Muscle of back (tissue), 13 donors: ENCODE results near the gene DKK2. TPM values are rescaled to one million over a fixed set of nuclear protein-coding genes. Genes with fewer than 3 reads are reported as not detected.

Source experiments
- DNase-seq, 3 donors: peaks; one replicate each; pipeline versions ENCODE4 v3.0.0 to v3.0.0-alpha.2; 2013
- long read RNA-seq, 9 donors: transcript quantifications; one replicate each; lab custom pipeline, GENCODE V29; 2026
- polyA plus RNA-seq, 10 donors: library from polyadenylated mRNA; unstranded; fragments of 120-200 nt; gene quantifications; one replicate each; pipeline ENCODE4 v1.2.1, GENCODE V29; 2013; ENCODE audit not compliant: insufficient read length in 10 of 10

DKK2 gene, protein sequence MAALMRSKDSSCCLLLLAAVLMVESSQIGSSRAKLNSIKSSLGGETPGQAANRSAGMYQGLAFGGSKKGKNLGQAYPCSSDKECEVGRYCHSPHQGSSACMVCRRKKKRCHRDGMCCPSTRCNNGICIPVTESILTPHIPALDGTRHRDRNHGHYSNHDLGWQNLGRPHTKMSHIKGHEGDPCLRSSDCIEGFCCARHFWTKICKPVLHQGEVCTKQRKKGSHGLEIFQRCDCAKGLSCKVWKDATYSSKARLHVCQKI
- 10 to 100 TPM; 14.1 to 52.9 (median 20.8) TPM for polyA plus RNA-seq
- long read RNA-seq, donor 1, partial matches to known transcripts = 0 of 2 reads
- long read RNA-seq, donor 1, other reads (novel, unspliced or antisense) = 0 of 2 reads
- long read RNA-seq, donor 2, partial matches to known transcripts = 0 of 1 reads
- long read RNA-seq, donor 2, other reads (novel, unspliced or antisense) = 0 of 1 reads
- long read RNA-seq, donor 3 = 0 reads
- long read RNA-seq, donor 4, partial matches to known transcripts = 0 of 4 reads
- long read RNA-seq, donor 4, other reads (novel, unspliced or antisense) = 0 of 4 reads
- long read RNA-seq, donor 5, partial matches to known transcripts = 0 of 3 reads
- long read RNA-seq, donor 5, other reads (novel, unspliced or antisense) = 0 of 3 reads
- long read RNA-seq, donor 6, partial matches to known transcripts = 0 of 5 reads
- long read RNA-seq, donor 6, other reads (novel, unspliced or antisense) = 0 of 5 reads
- long read RNA-seq, donor 7, partial matches to known transcripts = 0 of 4 reads
- long read RNA-seq, donor 7, other reads (novel, unspliced or antisense) = 0 of 4 reads
- long read RNA-seq, donor 8, transcript DKK2-201 (4 exons, 3,638 nt) = major isoform, 11 of 11 reads
- long read RNA-seq, donor 8, partial matches to known transcripts = 0 of 11 reads
- long read RNA-seq, donor 8, other reads (novel, unspliced or antisense) = 0 of 11 reads
- long read RNA-seq, donor 9 = 0 reads

DNA sequence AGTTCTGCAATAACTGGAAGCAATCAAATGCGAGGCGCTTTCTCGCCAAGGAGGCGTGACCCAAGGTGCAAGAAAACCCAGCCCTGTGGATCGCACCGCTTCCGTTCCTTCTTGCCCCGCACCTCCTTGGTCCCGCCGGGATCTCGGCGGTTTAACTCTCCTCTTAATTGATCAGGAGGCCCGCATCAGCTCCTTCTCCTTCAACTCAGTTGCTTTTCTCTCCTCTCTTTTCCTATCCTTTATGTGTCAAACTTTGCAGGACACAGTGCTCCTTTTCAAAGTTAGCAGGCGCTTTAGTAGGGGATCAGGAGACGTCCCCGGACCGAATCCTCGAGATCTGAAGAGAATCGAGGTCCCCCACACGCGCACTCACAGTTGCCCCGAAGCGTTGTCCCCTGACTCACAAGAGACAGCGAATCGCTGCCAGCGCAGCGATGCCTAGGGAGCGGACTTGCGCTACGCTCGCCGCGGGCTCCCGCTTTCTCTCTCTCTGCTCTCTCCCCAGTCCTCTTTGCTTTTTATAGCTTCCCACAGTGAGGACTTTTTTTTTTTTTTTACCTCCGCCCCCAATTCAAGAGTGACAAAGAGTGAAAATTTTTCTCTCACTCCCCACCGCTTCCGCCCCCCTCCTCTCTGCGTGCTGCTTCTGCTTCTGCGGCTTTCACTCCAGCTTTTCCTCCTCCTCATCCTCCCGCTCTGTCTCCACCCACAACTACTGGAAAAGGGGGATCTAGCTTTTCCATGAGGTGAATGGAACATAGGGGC lies at the start of gene DKK2:
DKK2 (minus strand) TSS at position 495 of the 765 bp plus-strand sequence. CDS start 722 bp downstream, outside the sequence.
- DNase-seq = peak; percentile 49 to 90 (median 67)

DNA sequence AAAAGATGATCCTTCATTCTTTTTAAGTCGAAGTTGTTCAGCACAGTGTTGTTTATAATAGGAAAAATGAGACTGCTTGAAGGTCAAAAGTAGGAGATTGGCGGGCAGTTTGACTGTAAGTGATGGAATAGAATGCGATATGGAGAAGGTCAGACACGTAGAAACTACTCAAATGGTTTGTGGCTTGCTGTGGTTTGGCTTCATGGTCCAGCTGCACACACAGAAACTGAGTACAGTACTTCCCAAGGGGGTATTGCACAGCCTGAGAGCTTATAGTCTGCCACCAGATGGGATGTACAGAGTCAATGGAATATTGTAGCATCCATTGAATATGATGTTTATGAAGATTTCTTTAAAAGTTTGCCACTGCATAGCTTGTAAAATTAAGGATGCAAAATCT lies 41.1 kb upstream of the DKK2 start:
- DNase-seq = no peak

DNA sequence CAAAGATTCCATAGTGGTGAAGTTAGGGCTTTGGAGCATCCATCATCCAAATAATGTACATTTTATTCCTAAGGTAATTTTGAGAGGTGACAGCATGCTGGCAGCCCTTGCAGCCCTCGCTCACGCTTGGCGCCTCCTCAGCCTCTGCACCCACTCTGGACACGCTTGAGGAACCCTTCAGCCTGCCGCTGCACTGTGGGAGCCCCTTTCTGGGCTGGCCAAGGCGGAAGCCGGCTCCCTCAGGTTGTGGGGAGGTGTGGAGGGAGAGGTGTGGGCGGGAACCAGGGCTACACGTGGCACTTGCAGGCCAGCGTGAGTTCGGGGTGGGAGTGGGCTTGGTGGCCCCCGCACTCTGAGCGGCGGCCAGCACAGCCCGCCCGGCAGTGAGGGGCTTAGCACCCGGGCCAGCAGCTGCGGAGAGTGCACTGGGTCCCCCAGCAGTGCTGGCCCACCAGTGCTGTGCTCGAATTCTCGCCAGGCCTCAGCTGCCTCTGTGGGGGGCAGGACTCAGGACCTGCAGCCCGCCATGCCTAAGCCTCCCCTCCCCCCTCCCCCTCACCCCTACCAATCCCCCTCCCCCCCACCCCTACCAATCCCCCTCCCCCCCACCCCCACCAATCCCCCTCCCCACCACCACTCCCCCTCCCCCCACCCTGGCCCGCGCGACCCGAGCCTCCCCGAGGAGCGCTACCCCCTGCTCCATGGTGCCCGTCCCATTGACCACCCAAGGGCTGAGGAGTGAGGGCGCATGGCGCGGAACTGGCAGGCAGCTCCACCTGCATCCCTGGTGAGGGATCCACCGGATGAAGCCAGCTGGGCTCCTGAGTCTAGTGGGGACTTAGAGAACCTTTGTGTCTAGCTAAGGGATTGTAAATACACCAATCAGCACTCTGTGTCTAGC lies 37.0 kb upstream of the DKK2 start:
- DNase-seq = no peak

DNA sequence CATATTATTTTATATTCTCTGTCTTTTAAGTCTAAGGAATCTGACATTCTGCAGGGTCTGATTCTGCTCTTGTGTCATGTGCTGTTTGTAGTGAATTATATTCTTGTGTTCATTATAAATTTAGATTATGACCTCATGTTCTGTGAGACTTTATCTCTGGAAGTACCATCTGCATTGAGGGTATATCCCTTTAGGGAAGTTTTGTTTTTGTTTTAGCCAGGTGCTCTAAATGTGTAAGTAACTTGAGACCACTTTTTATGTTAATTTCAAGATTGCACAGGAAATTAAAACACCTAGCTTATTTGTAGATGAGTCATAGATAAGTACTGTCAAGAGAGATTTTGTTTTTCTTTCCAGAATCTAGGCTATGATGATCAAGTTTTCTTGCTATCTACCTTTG lies 35.0 kb upstream of the DKK2 start:
- DNase-seq = no peak

DNA sequence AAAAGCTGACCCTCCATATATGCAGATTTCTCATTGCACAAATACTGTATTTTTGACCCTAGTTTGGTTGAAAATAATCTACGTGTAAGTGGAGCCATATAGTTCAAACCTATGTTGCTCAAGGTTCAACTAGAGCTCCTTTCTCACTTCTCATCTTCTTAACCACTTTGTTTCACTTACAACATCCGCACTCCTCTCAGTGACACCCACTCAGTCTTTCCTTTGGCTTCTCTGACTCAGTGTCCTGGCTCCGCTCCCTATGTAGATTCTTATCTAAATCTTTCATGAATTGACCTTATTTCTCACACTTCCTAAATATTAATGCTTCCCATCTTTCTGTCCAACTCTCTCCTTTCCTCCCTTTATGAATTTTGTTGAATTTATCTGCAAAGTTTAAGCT lies 32.9 kb upstream of the DKK2 start:
- peak in 1 of 3 donors; percentile 11 for DNase-seq

DNA sequence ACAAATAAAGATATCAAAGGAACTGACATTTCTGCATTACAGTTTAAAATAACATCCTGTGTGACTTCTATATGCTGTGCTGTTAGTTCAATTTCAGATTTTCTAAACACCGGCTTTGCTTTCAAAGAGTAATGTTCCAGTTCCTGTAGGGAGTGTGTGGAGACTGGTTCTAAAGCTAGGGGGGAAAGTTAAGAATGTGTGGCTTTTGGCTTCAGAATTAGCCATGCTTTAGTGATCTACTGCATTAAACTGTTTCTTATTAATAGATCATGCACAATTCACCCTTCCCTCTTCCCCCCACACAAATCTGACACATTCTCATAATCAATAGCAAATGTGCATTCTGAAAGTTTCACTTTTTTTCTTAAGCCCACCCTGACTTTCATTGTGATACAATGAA lies 32.0 kb upstream of the DKK2 start:
- peak in 1 of 3 donors; percentile 4 for DNase-seq

DNA sequence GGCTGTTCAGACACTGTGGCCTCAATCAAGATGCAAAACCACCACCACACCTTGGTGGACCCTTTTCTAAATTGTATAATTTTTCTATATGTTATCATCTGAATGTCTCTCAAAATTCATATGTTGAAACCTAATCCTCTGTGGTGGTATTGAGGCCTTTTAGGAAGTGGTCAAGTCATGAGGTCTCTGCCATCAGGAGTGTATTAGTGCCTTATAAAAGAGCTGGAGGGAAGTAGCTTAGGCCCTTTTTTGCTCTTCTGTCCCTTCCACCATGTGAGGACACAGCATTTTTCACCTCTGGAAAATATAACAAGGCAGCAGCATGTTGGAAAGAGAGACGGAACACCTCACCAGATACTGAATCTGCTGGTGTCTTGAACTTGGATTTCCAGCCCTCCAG lies 30.5 kb upstream of the DKK2 start:
- DNase-seq = no peak

DNA sequence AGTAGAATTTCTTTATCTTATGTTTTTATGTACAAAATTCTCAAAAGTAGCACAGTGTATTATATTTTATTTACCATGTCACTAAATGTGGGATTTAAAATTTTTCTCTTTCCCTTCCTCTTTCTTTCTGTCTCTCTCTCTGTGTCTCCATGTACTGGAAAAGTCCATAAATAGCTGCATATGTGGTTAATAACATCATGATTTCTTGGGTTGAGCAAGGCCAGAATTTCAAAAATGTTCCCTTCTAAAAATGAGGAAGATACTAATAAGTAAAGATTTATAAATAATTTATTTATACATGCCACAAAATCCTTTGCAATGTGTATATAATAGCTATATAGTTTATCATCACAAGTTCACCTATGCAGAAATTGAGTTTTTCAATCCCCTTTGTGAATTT lies 29.1 kb upstream of the DKK2 start:
- no peak for DNase-seq

DNA sequence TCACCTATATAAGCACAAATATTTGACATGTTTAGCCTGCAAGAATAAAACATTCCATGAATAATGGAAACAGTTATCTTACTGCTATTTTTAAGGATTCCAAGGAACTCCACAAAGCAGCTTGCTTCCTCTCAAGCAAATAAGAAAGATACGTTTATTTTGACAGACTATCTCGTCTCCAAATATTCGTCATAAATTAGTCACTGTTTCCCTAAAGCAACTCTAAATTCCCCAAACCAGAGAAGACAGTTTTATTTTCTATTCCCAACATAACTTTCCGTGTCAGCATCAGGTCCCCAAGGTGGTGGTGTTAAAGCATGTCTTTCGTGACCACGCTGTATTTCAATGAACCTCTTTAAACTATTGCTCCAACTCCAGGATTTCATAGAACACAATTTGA lies 24.3 kb upstream of the DKK2 start:
- DNase-seq = no peak

DNA sequence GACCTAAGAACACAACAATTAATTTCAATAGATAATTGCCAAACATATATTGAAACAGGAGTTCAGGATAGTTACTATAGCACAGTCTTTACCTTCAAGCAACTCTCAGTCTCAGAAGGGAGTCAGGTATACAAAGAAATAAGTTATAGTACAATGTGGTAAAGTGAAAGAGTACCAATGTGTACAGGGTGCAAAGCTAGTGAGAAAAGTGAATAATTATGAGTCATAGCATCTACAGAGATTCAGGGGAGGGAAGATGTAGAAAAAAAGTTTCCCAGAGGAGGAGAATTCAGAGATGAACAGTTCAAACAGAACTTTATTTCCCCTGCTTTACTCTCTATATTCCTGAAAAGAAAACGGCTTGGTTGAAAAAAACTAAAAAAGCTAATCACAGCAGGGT lies 22.7 kb upstream of the DKK2 start:
- no peak for DNase-seq

DNA sequence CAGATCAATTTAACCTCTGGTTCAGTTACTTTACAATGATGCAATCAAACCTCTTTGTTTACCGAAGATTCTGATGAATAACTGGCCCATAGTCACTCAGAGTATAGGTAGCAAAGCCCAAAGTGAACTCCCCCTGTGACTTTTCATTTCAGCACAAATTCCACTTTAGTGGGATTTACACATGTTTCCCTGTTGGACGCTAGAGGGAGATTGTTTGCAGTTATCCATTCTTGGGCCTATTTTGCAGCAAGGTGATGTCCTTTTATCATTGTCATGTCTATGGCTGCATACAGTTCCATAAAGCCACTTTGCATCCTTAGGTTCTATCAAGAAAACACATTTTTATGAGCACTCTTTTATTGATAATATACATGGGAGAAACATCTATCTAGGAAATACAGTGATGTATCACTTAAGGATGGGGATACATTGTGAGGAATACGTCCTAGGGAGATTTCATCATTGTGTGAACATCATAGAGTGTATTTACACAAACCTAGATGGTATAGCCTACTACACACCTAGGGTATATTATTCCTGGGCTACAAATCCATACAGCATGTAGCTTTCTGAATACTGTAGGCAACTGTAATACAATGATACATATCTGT lies 14.5 kb upstream of the DKK2 start:
- no peak for DNase-seq

DNA sequence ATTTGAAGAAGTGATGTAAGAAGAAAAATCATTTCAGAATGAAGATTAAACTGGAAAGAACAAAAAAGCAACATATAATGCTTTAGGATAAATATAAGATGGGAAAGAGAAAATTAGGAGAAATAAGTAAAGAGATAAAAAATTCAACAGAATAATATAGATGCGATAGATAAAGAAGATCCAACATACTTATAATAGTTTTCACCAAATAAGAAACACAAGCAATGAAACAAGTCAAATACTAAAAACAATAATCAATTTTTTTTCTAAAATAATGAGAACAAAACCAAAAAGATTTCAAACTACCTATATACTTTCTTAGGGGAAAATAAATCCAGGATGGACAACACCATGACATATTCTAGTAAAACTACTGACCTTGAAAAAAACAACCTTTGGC lies 10.1 kb upstream of the DKK2 start:
- no peak for DNase-seq

DNA sequence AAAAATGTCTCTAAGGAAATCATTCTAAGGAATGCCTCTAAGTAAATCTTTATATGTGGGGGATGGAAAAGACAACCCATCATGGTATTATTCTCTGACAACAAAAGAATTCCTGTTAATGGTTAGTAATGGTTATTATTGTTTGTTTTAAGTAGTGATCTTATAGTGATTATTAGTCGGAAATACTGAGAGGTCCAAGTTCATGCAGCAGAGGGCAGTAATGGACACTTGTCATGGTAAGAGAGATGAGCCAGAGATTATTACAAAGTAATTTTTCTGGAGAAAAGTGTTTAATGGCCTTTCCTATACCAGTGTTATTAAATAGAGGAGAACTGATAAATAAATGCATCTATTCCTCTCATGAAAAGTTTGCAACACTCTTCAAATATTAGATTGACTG lies 8.1 kb upstream of the DKK2 start:
- no peak for DNase-seq

DNA sequence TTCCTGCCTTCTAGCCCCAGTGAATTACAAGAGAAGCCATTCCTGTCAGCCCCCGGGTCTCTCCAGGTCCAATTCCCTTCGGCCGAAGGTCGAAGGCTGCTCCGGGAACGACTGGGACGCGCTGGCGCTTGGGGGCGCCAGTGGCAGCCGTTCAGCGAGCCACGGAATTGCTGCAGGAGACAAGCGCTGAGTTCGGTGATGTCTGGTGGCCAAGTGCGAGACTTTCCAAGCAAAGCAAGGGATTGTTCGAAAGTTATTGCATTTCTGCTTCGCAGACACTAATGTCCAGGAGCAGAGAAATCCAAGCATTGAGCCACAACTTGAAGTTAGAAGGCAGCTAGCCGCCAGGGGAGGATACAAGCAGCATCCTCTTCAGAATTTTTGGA lies 1.1 kb upstream of the DKK2 start:
- DNase-seq = peak; percentile 47 to 90 (median 69)

DNA sequence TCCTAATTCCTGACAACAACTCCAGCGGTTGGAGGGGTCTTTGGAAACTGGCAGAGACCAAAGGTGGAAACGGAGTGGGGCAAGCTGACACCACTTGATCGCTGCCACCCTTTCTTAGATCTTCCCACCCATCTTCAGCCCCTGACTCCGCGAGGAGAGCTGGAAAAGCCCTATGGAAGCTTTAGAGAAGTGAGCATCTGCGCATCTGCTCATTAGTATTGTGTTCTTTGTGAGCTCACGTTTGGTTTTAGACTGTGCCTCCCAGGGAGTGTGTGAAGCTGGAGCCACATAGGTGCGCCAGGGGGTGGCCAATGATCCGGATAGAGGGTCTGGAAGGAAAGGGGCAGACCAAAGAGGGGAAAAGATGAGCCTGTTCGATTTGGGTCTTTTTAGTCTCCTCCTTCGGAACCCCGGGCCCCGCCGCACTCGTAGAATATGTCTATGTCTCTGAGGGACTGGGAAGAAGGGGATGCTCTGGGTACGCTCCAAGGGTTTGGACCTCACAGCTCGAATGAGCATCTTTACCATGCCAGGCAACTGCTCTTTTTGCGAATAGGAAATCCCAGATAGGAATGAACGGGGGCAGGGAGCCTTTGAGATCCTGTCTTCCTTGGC lies 578 bp upstream of the DKK2 start:
- peak in 1 of 3 donors; percentile 25 for DNase-seq

DNA sequence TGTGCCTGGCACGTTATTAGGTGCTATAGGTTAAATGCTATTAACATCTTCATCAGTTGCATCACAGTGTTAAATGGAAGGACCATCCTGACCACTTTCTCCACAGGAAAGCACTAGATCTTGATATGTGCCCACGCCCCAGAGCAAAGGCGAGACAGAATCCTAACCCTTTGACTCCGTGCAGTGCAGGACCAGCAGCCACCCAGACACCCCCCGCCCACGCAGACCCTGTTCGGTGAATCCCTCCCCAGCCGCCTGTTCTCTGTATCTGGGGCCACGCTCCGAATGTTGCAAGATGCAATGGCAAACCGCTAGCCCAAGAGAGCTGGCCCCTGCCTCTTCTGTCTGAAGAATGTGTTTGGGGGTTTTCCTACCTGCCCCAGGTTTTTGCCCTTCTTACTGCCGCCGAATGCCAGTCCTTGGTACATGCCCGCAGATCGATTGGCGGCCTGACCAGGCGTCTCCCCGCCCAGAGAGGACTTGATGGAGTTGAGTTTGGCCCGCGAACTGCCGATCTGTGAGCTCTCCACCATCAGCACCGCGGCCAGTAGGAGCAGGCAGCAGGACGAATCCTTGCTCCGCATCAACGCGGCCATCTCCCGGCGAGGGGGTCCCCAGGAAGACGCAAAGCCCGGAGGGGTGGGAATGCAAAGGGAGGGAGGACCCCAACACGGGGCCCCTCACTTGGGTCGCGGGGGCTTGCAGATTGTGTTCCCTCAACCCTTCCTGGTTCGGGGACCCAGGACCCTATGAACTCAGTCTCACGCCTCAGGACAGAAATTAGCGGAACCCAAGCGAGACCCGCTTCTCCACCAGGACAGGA lies 906 bp downstream of the DKK2 start:
- DNase-seq = peak; percentile 41 to 85 (median 51)

DNA sequence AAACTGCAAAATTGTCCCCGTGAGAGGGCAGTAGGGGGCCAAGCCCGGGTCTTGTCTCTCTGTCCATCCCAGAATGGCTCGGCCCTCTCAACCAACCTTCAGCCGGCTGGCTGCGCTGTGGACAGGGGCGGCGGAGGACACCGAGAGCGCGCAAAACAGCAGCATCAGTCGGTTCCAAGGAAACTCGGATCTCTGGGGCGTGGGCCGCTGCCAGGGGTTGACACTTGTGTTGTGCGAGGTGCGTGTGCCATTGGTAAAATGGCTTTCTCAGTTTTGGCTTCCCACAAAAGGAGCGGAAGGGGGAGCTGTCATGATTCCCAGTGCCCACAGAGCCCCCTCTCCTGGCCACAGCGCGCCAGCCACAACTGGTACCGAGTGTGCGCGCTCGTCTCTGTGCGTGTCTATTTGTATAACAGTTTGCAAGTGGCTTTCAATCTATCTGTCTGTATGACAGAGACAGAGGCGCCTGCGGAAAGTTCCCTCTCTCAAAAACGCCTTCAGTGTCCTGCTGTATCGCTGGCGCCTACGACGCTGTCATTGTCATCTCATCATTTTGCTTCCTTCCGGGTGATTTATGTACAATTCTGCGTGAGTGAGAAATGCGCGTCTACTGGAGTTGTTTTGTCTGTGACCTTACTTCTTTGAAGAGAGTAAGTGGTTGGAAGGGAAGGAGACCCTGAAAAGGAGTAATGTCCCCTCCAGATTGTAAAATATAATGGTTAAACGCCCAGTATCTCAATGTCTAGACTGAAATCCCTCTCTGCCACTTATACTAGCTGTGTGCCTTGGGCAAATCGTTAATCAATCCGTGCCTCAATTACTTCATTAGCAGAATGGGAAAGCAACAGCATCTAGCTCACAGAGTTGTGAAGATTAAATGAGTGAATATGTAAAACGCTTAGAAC lies 1.8 kb downstream of the DKK2 start:
- peak; percentile 62 to 91 (median 67) for DNase-seq

DNA sequence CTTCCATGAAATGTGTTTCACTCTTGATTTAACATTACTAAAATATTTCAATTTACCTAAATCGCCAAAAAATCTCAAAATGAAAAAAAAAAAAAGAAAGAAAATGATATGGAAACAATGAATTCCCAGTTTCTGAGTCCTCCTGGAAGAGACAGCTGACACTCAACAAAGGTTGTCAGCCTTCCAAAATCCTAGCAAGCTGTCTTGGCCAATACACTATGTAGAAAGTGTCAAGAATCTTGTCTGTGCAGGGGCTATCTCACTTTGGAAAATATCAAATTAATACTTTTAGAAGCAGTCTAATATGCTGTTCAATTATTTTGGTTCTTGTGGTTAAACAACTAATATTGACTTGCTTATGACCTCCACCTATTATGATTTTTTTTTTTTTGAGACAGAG lies 8.7 kb downstream of the DKK2 start:
- no peak for DNase-seq
